Cardiac muscle cell (in vitro differentiated cells and primary cell): ENCODE measurements around the gene ARMC2. TPM values are rescaled to one million over a fixed set of nuclear protein-coding genes. Genes with fewer than 3 reads are reported as not detected.

Experiments
- DNase-seq, 2 donors: peaks; one replicate each; pipeline versions ENCODE4 v3.0.0 to v3.0.0-alpha.2; 2010 to 2017; ENCODE audit warnings: low read depth in 1 of 2, low spot score in 1 of 2
- H3K27ac ChIP-seq: fragments of 200-600 bp; sonication (generic); 2 replicates; pipeline ENCODE4 v1.5.1; 2016
- H3K27me3 ChIP-seq: fragments of 200-600 bp; sonication (generic); 2 replicates; pipeline ENCODE4 v1.6.0; 2016; ENCODE audit warnings: control low read depth
- H3K36me3 ChIP-seq: fragments of 200-600 bp; sonication (generic); 2 replicates; pipeline ENCODE4 v1.5.1; 2016; ENCODE audit warnings: control low read depth
- H3K4me1 ChIP-seq: fragments of 200-600 bp; sonication (generic); 2 replicates; pipeline ENCODE4 v1.8.1; 2017; ENCODE audit warnings: low read depth, mild to moderate bottlenecking, mixed run types
- H3K4me3 ChIP-seq: fragments of 200-600 bp; sonication (generic); 2 replicates; pipeline ENCODE4 v1.5.1; 2016; ENCODE audit warnings: mild to moderate bottlenecking
- H3K9me3 ChIP-seq: fragments of 200-600 bp; sonication (generic); 2 replicates; pipeline ENCODE4 v1.5.1; 2017; ENCODE audit warnings: low read depth, mild to moderate bottlenecking, control low read depth
- polyA plus RNA-seq: library from polyadenylated mRNA; unstranded; fragments of >200 nt; fragmentation: Nextera tagmentation; extraction: Ambion mirVana; gene quantifications from 2 replicates; pipeline ENCODE4 v1.2.1, GENCODE V29; 2016
- total RNA-seq: library from RNA; depleted of rRNA; stranded (reverse); fragments of >200 nt; gene quantifications from 2 replicates; pipeline ENCODE4 v1.2.3, GENCODE V29; 2016
- TF ChIP-seq, protein P1 (sequence below): IDR thresholded peaks from 2 replicates; pipeline ENCODE4 v1.5.1; 2012; ENCODE audit warnings: low read depth, mild to moderate bottlenecking, low read length

The ARMC2 gene
- total and polyA plus RNA-seq, 2 experiments from 2014 or later = 2.6 to 3.3 TPM

DNA sequence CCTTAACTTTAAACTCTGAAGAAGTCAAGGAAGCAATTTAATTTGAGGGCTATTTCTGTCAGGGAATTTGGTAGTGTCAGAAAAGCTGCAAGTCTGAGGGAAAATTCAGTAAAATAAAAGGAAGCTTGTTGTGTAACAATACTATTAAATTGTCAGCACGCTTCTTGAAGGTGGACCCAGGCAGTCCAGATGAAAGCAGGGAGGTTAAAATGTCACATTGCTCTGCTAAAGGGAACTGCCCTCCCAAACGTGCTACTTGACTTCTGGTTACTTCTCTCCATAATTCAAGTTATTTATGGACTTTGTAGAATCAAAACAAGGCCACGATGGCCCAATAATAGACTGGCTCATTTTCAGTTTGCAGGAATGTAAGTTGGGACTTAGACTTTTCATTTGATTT, 28.2 kb upstream of the ARMC2 start:
- DNase-seq = no peak
- TF ChIP-seq, protein P1, sequence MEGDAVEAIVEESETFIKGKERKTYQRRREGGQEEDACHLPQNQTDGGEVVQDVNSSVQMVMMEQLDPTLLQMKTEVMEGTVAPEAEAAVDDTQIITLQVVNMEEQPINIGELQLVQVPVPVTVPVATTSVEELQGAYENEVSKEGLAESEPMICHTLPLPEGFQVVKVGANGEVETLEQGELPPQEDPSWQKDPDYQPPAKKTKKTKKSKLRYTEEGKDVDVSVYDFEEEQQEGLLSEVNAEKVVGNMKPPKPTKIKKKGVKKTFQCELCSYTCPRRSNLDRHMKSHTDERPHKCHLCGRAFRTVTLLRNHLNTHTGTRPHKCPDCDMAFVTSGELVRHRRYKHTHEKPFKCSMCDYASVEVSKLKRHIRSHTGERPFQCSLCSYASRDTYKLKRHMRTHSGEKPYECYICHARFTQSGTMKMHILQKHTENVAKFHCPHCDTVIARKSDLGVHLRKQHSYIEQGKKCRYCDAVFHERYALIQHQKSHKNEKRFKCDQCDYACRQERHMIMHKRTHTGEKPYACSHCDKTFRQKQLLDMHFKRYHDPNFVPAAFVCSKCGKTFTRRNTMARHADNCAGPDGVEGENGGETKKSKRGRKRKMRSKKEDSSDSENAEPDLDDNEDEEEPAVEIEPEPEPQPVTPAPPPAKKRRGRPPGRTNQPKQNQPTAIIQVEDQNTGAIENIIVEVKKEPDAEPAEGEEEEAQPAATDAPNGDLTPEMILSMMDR = no peak

DNA sequence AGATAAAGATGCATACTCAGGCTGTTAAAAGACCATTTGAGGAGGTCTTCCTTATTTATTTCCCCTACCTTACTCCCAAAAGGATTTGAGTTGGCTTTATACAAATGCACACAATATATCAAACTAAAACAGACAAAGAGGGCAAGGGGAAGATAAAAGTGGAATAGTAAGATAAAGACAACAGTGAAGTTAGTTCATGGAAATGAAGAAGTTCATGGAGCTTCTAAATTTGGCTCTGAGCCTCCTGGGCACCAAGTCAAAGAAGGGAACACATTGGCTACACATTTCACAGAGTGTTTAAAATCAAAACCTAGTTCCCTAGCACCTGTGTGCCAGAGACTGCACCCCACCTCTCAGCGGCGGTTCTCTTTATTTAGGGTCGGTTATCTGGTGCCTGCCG, 25.8 kb upstream of the ARMC2 start:
- no peaks in the 10 kb centered on the region for H3K36me3 ChIP-seq
- no peaks in the 10 kb centered on the region for H3K9me3 ChIP-seq
- H3K4me1 ChIP-seq = no peaks in the 10 kb centered on the region
- TF ChIP-seq, protein P1 = no peak
- H3K27ac ChIP-seq = no peak overlapping the region
- no peaks in the 10 kb centered on the region for H3K27me3 ChIP-seq
- DNase-seq = no peak
- H3K4me3 ChIP-seq = no peak overlapping the region

More for the DNA sequence above, 28.2 kb upstream of the ARMC2 start:
- Histone ChIP-seq H3K4me1 (no peaks in the 10 kb centered on the region), H3K27ac (no peak overlapping the region), H3K9me3 (no peaks in the 10 kb centered on the region), H3K36me3 (no peaks in the 10 kb centered on the region), H3K4me3 (no peak overlapping the region), H3K27me3 (no peaks in the 10 kb centered on the region)

DNA sequence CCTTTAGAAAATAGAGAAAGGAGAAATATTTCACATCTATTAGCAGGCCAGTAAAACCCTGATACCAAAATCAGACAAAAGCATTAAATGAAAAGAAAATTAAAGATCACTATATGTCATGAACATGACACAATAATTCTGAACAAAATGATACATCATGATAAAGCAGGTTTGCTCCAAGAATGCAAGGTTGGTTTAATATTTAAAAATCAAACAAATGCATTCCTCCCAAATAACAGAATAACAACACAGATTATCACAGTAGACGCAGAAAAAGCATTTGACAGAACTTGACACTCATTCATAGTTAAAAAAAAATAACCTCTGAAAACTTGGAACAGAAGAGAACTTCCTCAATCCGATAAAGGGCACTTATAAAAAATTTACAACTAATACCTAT, 22.9 kb upstream of the ARMC2 start:
- Histone ChIP-seq H3K4me3 (no peak overlapping the region), H3K27ac (no peak overlapping the region), H3K4me1 (no peaks in the 10 kb centered on the region), H3K9me3 (no peaks in the 10 kb centered on the region), H3K36me3 (no peaks in the 10 kb centered on the region), H3K27me3 (no peaks in the 10 kb centered on the region)
- TF ChIP-seq, protein P1 = no peak
- DNase-seq = no peak

DNA sequence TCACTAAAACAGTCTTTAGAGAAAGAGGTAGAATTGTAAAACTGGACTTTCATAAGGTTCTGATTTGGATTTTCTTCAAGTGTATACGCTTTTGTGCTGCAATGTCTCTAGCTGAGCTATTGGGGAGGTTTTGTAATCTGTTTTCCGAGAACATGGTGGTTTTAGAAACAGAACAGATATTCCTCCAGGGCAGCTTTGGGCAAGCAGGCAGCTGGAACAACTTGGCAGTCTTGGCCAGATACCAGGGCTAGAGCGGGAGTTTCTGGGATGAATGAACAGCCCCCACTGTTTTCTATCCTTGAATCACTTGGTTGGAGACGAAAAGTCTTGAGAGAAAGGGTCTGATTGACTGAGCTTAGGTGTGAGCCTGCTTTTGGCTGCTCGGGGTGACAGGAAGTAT, 17.1 kb upstream of the ARMC2 start:
- no peaks in the 10 kb centered on the region for H3K9me3 ChIP-seq
- no peaks in the 10 kb centered on the region for H3K4me1 ChIP-seq
- H3K27ac ChIP-seq = no peak overlapping the region
- DNase-seq = peak in 1 of 2 donors; percentile 50
- H3K27me3 ChIP-seq = peaks cover 1% of the 10 kb centered on the region
- TF ChIP-seq, protein P1 = no peak
- no peak overlapping the region for H3K4me3 ChIP-seq
- H3K36me3 ChIP-seq = no peaks in the 10 kb centered on the region

DNA sequence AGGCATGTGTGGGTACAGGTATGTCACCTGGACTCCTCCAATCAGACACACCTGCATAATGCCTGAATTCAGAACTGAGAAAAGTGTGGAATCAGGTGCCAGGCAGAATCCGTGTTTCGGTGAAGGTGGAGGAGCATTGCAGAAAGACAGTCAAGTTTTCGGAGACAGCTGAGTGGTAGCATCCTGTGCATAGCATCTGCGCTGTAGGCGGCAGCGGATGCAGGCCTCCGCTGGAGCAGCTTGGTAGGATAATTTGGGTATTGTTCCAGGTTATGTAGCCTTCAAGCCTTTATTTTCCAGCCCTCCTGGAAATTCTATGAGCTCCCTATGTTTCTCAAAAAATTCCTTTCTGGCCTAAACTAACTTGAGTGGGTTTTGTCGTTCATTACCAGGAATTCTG, 15.5 kb upstream of the ARMC2 start:
- Histone ChIP-seq H3K27me3 (peaks cover 12% of the 10 kb centered on the region), H3K27ac (no peak overlapping the region), H3K36me3 (no peaks in the 10 kb centered on the region), H3K4me1 (no peaks in the 10 kb centered on the region), H3K4me3 (no peak overlapping the region), H3K9me3 (no peaks in the 10 kb centered on the region)
- DNase-seq = no peak
- TF ChIP-seq, protein P1 = no peak
